AG09319 (cell line): ENCODE results near the gene PRRT1.

Source experiments
- DNase-seq: peaks from one replicate; pipeline ENCODE4 v3.0.0-alpha.2; 2010; ENCODE audit warnings: low read depth; ENCODE audit errors: extremely low read depth
- TF ChIP-seq, protein P1 (sequence below): IDR thresholded peaks from 2 replicates; pipeline ENCODE4 v1.5.1; 2011; ENCODE audit warnings: low read depth, mild to moderate bottlenecking, inconsistent platforms, low read length, moderate library complexity

The PRRT1 gene

DNA sequence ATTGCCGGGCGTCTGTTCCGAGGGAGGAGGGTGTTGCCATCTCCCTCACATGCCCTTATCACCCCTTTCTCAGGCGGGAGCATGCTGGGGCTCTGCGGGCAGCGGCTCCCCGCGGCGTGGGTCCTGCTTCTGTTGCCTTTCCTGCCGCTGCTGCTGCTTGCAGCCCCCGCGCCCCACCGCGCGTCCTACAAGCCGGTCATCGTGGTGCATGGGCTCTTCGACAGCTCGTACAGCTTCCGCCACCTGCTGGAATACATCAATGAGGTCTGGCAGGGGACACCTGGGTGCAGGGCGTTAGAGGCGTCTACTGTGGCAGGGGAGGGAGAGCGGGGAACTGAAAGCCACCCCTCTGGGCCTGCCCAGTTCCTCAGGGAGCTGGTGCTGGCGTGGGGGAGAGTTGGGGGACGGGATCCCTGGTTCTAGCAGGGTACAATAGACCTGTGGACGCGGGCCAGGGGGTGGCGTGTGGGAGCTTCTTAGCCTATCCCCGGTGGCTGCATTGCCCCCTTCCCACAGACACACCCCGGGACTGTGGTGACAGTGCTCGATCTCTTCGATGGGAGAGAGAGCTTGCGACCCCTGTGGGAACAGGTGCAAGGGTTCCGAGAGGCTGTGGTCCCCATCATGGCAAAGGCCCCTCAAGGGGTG, 2.9 kb upstream of the PRRT1 start:
- TF ChIP-seq, protein P1, sequence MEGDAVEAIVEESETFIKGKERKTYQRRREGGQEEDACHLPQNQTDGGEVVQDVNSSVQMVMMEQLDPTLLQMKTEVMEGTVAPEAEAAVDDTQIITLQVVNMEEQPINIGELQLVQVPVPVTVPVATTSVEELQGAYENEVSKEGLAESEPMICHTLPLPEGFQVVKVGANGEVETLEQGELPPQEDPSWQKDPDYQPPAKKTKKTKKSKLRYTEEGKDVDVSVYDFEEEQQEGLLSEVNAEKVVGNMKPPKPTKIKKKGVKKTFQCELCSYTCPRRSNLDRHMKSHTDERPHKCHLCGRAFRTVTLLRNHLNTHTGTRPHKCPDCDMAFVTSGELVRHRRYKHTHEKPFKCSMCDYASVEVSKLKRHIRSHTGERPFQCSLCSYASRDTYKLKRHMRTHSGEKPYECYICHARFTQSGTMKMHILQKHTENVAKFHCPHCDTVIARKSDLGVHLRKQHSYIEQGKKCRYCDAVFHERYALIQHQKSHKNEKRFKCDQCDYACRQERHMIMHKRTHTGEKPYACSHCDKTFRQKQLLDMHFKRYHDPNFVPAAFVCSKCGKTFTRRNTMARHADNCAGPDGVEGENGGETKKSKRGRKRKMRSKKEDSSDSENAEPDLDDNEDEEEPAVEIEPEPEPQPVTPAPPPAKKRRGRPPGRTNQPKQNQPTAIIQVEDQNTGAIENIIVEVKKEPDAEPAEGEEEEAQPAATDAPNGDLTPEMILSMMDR = peak; percentile 61
- DNase-seq = no peak

DNA sequence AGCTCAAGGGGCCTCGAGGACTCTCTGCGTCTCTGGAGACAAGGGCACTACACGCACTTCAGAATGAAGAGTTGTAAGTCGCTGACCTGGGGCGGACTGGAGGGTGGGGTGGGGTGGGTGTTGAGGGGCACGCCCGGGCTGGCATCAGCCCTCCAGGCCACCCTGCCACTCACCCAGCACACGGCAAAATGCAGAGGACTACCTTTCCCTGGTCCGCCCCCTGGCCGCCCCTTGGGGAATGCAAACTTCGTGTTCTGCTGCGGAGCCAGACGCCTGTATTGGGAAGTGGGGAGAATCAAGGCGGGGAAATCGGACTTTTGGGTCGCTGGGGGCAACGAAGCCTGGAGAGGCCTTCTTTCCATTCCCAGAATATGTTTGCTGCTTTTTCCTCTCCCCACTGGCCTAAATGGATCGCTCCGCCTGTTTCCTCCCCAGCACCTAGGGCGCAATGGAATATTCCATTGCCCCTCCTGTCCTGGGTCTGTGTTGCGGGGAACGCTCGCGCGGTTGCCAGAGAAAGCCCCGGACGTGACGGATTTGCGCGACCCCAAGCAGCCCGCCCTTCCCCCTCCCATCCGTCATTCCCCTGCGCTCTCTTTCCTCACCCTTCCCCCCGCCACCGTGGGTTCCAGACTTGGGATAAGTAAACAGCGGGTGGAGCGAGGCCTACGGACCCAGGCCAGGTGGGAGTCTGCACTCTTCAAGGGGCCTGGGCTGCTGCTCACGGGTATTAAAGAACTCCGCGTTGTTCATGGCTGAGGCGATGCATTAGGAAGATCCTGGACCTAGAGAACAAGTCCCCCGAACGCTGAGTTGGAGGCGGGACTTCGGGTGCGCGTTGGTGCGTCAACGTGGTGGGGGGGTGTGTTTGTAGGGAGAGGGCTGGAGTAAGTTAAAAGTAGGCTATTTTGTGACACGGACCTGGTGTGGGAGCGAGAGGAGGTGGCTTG, 2.1 kb upstream of the PRRT1 start, which contains the start of gene PPT2:
Gene PPT2, plus strand, starts transcription at position 578 of the 950 bp plus-strand sequence. CDS start 454 bp downstream, outside the sequence.
- TF ChIP-seq, protein P1 = peak; percentile 22
- DNase-seq = peak; percentile 80

DNA sequence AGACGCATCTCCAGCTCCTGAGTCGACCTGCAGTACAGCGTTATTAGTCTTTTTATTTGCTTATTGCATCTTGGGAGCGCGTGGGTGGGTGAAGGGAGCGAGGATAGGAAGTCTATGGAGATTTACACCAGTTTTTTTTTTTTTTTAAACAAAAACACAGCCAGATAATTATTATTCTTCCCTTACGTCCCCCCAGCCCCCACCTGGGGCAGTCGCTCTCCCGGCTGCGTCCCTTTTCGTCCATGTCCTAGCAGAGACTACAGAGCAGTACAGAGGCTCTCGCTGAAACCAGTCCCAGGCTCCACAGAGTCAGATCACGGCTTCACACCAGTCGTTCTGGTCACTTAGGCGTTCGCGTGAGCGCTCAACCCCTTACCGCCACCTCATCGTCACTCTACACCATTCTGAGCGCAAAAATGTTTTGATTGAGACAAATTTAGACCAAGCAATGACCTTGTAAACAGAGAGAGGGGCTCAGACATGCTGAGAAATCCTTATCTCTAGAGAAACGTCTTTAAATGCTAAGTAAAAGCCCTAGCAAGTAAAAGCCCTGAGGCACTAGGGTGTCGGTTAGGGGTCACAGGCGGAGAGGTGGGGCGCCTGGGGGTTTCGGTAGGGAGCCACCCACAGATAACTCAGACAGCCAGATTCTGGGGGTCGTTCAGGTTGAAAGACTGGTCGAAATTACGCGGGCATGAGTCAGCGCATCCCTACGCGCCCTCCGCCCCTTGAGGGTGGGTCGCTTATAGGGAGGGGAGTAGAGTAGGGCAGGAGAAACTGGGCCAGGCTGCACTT, 1.2 kb upstream of the PRRT1 start:
- no peak for DNase-seq
- TF ChIP-seq, protein P1 = no peak

DNA sequence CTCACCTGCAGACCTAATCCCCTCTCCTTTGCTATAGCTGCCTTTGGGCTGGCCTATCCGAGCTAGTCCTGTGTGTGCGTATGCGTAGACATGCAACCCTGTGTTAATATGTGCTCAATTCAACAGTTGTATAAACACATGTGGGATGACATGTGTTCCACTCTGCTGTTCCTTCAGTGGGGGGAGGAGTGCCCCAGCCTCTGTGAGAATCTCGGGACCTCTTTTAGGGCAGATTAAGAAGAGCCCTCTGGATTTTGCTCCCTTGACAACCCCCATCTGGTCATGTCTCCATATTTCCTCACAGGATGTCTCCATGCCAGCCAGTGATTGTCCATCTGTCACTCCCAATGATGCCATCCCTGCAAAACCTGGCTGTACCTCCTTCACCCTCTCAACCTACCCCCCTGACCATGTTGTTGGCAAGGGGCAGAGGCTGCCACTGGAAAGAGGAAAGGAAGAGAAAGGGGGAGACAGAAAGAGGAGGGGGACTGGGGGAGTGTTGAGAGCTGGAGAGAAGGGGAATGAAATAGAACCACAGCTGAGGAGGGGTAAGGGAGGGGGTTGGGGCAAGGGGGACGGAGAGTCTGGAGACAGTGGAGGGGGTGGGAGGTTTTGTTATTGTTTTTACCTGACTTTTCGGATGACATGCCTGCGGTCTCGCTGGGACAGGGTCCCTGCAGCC, 417 bp downstream of the PRRT1 start:
- TF ChIP-seq, protein P1 = no peak
- DNase-seq = no peak

DNA sequence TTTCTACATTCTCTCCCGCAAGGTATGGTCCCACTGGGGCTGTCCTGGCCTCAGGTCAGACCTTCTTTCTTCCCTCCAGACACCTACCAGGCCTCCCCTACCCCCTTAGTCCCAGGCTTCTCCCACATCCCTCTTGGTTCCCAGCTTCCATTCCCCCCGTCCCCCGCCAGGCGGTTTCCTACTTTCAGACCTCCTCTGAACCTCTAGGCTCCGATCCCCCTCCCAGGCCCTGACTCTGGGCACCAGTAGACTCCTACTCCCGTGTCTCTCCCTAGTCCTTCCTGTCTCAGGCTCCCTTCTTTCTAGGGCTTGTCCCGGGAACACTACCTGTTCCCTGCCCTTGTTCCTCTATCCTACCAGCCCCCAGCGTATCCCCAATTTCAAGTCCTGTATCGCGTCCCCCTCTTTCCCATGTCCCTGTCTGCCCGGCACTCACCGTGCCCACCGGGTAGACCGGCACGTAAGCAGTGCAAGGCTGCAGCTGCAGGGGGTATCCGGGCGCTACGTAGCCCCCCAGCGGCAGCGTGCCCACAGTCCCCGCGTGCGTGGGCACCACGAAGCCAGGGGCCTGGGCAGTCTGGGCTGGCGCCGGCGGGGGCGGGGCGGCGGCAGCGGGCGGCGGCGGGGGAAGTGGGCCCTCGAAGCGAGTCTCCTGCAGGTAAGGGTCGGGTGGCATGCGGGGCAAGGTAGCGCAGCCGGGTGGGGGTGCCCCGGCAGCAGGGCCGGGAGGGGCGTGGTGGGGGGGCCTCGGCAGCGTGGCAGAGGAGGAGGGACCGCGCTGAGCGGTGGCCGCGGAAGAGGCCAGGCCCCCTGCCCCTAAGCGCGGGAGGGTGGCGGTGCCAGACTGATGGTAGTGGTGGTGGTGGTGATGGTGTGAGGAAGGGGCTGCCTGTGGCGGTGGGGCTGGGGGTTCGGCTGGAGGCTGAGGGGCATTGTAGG, 1.5 kb downstream of the PRRT1 start:
- no peak for DNase-seq
- TF ChIP-seq, protein P1 = no peak
